HCT116 (cell line): Measurements from ENCODE around the gene GATAD2B. TPM values are rescaled to one million over a fixed set of nuclear protein-coding genes. Genes with fewer than 3 reads are reported as not detected.

Source experiments
- ATAC-seq: fragments of 200-7000 bp; cut with Tn5 transposase; 2 replicates; pipeline ENCODE4 v1.9.1; 2020; ENCODE audit warnings: mild to moderate bottlenecking, moderate library complexity
- BruUV-seq: library from RNA; stranded (reverse); fragments of 400-500 nt; replicated peaks from 2 replicates; lab custom pipeline; 2021; lab: Mats Ljungman, UMichigan
- CTCF ChIA-PET: fragments of 300-600 bp; sonication (Branson Sonifier 250); formaldehyde crosslinking; loops from one replicate; lab custom pipeline; 2021; ENCODE audit warnings: antibody characterized with exemption; lab: Charles Lee
- POLR2A ChIA-PET: fragments of 300-600, 350-600 bp; sonication (Branson Sonifier 250); formaldehyde crosslinking; loops from one replicate; lab custom pipeline; 2021; ENCODE audit warnings: antibody characterized with exemption; lab: Charles Lee
- RAD21 ChIA-PET, 2 experiments: fragments of 300-600 bp; sonication (Branson Sonifier 250); formaldehyde crosslinking; loops; one replicate each; lab custom pipeline; 2023; ENCODE audit warnings: low total read pairs in 2 of 2; ENCODE audit not compliant: uncharacterized antibody in 2 of 2, unreplicated experiment in 2 of 2, low non-redundant PET in 1 of 2; lab: Charles Lee
- DNase-seq: peaks from one replicate; pipeline ENCODE4 v3.0.0-alpha.2; 2010; ENCODE audit warnings: low read depth, low spot score
- H2AFZ ChIP-seq: fragments of 200-600 bp; shearing (Covaris generic), sonication (generic); 2 replicates; pipeline ENCODE4 v1.6.1; 2017; ENCODE audit warnings: low read depth, mixed run types, mixed read lengths, antibody characterized with exemption, low read length; ENCODE audit not compliant: poor library complexity, severe bottlenecking
- H3K27ac ChIP-seq: 2 replicates; pipeline ENCODE4 v1.5.1; 2012; ENCODE audit warnings: low read depth, low read length
- H3K27me3 ChIP-seq: fragments of 200-600 bp; sonication (generic); 2 replicates; pipeline ENCODE4 v1.6.1; 2016; ENCODE audit warnings: mixed run types, low read length, mixed read lengths; ENCODE audit not compliant: insufficient read depth
- H3K36me3 ChIP-seq, 2 experiments: fragments of 200-500 bp in 1 of 2; fragments of 200-600 bp in 1 of 2; sonication (Bioruptor generic) in 1 of 2; sonication (generic) in 1 of 2; 2 replicates each; pipeline versions ENCODE4 v1.5.1 to v1.6.1; 2014 to 2016; ENCODE audit warnings: low read length in 2 of 2, inconsistent platforms in 1 of 2, mixed read lengths in 1 of 2, mixed run types in 1 of 2; ENCODE audit not compliant: insufficient read depth in 2 of 2, control insufficient read depth in 1 of 2
- H3K4me1 ChIP-seq, 2 experiments: fragments of 200-600 bp in 1 of 2; sonication (generic) in 1 of 2; 2 replicates each; pipeline versions ENCODE4 v1.5.1 to v1.6.1; 2012 to 2017; ENCODE audit warnings: low read length in 2 of 2, inconsistent platforms in 1 of 2, mild to moderate bottlenecking in 1 of 2, mixed read lengths in 1 of 2, mixed run types in 1 of 2, moderate library complexity in 1 of 2; ENCODE audit not compliant: insufficient read depth in 2 of 2, control insufficient read depth in 1 of 2
- H3K4me2 ChIP-seq: fragments of 200-600 bp; sonication (generic); 2 replicates; pipeline ENCODE4 v1.6.1; 2017; ENCODE audit warnings: mixed run types, low read length, mixed read lengths
- H3K4me3 ChIP-seq, 2 experiments: fragments of 200-600 bp in 1 of 2; sonication (generic) in 1 of 2; replicated peaks in 1 of 2; 2 replicates each; pipeline ENCODE4 v1.5.1; 2011 to 2016; ENCODE audit warnings: low read length in 2 of 2, control low read depth in 1 of 2, low read depth in 1 of 2, mild to moderate bottlenecking in 1 of 2, mixed read lengths in 1 of 2, mixed run types in 1 of 2
- H3K79me2 ChIP-seq: fragments of 200-600 bp; sonication (generic); 2 replicates; pipeline ENCODE4 v1.6.1; 2017; ENCODE audit warnings: mild to moderate bottlenecking, mixed run types, low read length, moderate library complexity, mixed read lengths; ENCODE audit not compliant: insufficient read depth
- H3K9ac ChIP-seq: fragments of 200-600 bp; sonication (generic); 2 replicates; pipeline ENCODE4 v1.6.1; 2016; ENCODE audit warnings: low read length, mixed read lengths
- H3K9me2 ChIP-seq: fragments of 200-600 bp; sonication (generic), shearing (Covaris generic); 2 replicates; pipeline ENCODE4 v1.6.1; 2017; ENCODE audit warnings: mixed run types, mild to moderate bottlenecking, moderate library complexity; ENCODE audit not compliant: insufficient read depth
- H3K9me3 ChIP-seq, 2 experiments: fragments of 200-500 bp in 1 of 2; fragments of 200-600 bp in 1 of 2; sonication (Bioruptor generic) in 1 of 2; sonication (generic) in 1 of 2; 2 replicates each; pipeline ENCODE4 v1.6.1; 2014 to 2017; ENCODE audit warnings: low read length in 2 of 2, mixed read lengths in 2 of 2, inconsistent platforms in 1 of 2, low read depth in 1 of 2, mild to moderate bottlenecking in 1 of 2, mixed run types in 1 of 2, moderate library complexity in 1 of 2; ENCODE audit not compliant: control insufficient read depth in 1 of 2, insufficient read depth in 1 of 2
- H4K20me1 ChIP-seq: fragments of 200-600 bp; sonication (generic), shearing (Covaris generic); 2 replicates; pipeline ENCODE4 v1.6.1; 2017; ENCODE audit warnings: mixed run types, mild to moderate bottlenecking, moderate library complexity; ENCODE audit not compliant: insufficient read depth
- JUND ChIP-seq: IDR thresholded peaks from 2 replicates; pipeline ENCODE4 v1.6.1; 2012
- POLR2AphosphoS5 ChIP-seq: IDR thresholded peaks from 2 replicates; pipeline ENCODE4 v1.6.1; 2011; ENCODE audit warnings: mild to moderate bottlenecking, low read depth, low read length, moderate library complexity
- RAD21 ChIP-seq: IDR thresholded peaks from 2 replicates; pipeline ENCODE4 v1.6.1; 2012; ENCODE audit warnings: low read depth, mild to moderate bottlenecking
- SIN3A ChIP-seq: IDR thresholded peaks from 2 replicates; pipeline ENCODE4 v1.6.1; 2012; ENCODE audit warnings: low read depth
- SP1 ChIP-seq: IDR thresholded peaks from 2 replicates; pipeline ENCODE4 v1.6.1; 2012; ENCODE audit warnings: low read depth
- TCF7L2 ChIP-seq: IDR thresholded peaks from 2 replicates; pipeline ENCODE4 v1.7.0; 2011; ENCODE audit warnings: borderline replicate concordance, inconsistent platforms; ENCODE audit not compliant: insufficient read depth, insufficient read length; ENCODE audit errors: extremely low read depth
- YY1 ChIP-seq: IDR thresholded peaks from 2 replicates; pipeline ENCODE4 v1.6.1; 2011; ENCODE audit warnings: low read length, low read depth, moderate library complexity, mild to moderate bottlenecking; ENCODE audit not compliant: insufficient replicate concordance; ENCODE audit errors: extremely low read depth
- intact Hi-C: fragments of 100-400 bp; cut with micrococcal nuclease; formaldehyde crosslinking; loops from 2 replicates; pipeline ENCODE4 v1.10.0; 2022
- total RNA-seq: library from RNA; stranded (reverse); gene quantifications from one replicate; pipeline ENCODE4 v1.2.1, GENCODE V29; 2021; ENCODE audit not compliant: unreplicated experiment
- TF ChIP-seq, protein P1 (sequence below): IDR thresholded peaks from 2 replicates; pipeline ENCODE4 v1.6.1; 2011; ENCODE audit warnings: mild to moderate bottlenecking, low read length, moderate library complexity; ENCODE audit not compliant: insufficient replicate concordance; ENCODE audit errors: extremely low read depth
- TF ChIP-seq, protein P2 (sequence below), 3 experiments: fragments of 200-600 bp in 1 of 3; sonication (generic) in 1 of 3; IDR thresholded peaks in 2 of 3; conservative IDR thresholded peaks in 1 of 3; 2 replicates each; pipeline ENCODE4 v1.5.1; 2012 to 2017; ENCODE audit warnings: low read depth in 2 of 3, low read length in 2 of 3, antibody characterized with exemption in 1 of 3, borderline replicate concordance in 1 of 3, control low read depth in 1 of 3, mild to moderate bottlenecking in 1 of 3, mixed read lengths in 1 of 3, mixed run types in 1 of 3, moderate library complexity in 1 of 3; ENCODE audit not compliant: insufficient read depth in 1 of 3
- TF ChIP-seq, protein P3 (sequence below): IDR thresholded peaks from 2 replicates; pipeline ENCODE4 v1.6.1; 2012

Gene GATAD2B
- total RNA-seq, 1 experiment from 2014 or later = 50.2 TPM

DNA sequence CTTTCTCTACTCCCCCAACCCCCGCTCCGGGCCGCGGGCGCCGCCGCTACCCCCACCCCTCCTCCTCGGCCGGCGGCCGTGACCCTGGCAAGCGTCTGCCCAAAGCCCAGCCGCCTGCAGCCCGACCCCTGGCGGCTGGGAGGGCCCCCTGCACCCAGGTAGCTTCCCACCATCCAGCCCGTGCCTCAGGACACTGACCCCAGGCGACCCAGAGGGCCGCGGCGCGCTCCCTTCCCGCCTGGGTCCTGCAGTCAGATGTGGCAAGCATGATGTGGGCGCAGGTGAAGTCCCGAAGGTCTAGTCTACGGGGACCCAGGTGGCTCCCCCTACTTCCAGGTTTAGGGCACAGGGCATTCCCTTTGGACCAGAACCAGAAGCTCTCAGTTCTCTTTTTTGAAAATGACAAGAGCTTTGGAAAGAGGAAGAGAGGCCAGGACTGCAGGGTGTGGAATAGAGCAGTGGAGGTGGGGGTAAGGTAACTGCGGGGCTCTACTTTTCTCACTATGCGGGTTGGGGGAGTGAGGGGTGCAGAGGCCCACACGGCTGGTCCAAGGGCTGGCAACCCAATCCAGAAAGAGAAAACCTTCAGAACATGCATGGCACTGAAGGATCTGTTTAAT, 24.0 kb upstream of the GATAD2B start, which contains the start of gene DENND4B:
Gene DENND4B, minus strand, starts transcription at position 97 of the 620 bp plus-strand sequence. CDS start 2,344 bp downstream, outside the sequence.
- RAD21 ChIA-PET = interaction anchor here in 1 of 2 experiments (0.7 to 1.2 kb wide), 2 partner anchors 24 to 148 kb away, joined by 3 to 4 read pairs; partner anchors contain the start of gene GATAD2B
- Histone ChIP-seq H3K9me3 (no peaks in the 10 kb centered on the region), H3K27ac (peak within 1 kb of the TSS; percentile 98), H4K20me1 (no peaks in the 10 kb centered on the region), H3K4me3 (peak within 1 kb of the TSS; percentile 83 to 91), H3K9me2 (no peaks in the 10 kb centered on the region), H3K9ac (peak within 1 kb of the TSS; percentile 95), H3K27me3 (no peaks in the 10 kb centered on the region), H2AFZ (no peak within 1 kb of the TSS), H3K4me1 (peaks cover 6 to 18% of the 10 kb centered on the region in 2 experiments; a peak in 3 of 4 replicates), H3K4me2 (peak within 1 kb of the TSS; percentile 90), H3K36me3 (peaks cover 18% of the 10 kb centered on the region in 2 experiments; a peak in 3 of 4 replicates), H3K79me2 (peaks cover 24% of the 10 kb centered on the region; the same call in 1 of the 2 replicates)
- CTCF ChIA-PET = interaction anchor here (0.7 to 1.9 kb wide), 14 partner anchors 8 to 149 kb away, joined by 3 to 14 read pairs (median 4); partner anchors contain the start of genes CREB3L4, CRTC2, JTB and RAB13
- no TSS peak for BruUV-seq
- intact Hi-C loops = loop anchor here (1.0 to 2.0 kb wide), 2 partner anchors 40 to 149 kb away; partner anchors contain the start of gene RAB13
- TF ChIP-seq POLR2AphosphoS5 = peak; percentile 51; the same call in 1 of the 2 replicates
- TF ChIP-seq TCF7L2 = peak; percentile 62
- TF ChIP-seq, protein P1, sequence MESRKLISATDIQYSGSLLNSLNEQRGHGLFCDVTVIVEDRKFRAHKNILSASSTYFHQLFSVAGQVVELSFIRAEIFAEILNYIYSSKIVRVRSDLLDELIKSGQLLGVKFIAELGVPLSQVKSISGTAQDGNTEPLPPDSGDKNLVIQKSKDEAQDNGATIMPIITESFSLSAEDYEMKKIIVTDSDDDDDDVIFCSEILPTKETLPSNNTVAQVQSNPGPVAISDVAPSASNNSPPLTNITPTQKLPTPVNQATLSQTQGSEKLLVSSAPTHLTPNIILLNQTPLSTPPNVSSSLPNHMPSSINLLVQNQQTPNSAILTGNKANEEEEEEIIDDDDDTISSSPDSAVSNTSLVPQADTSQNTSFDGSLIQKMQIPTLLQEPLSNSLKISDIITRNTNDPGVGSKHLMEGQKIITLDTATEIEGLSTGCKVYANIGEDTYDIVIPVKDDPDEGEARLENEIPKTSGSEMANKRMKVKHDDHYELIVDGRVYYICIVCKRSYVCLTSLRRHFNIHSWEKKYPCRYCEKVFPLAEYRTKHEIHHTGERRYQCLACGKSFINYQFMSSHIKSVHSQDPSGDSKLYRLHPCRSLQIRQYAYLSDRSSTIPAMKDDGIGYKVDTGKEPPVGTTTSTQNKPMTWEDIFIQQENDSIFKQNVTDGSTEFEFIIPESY = no peak
- TF ChIP-seq, protein P2, sequence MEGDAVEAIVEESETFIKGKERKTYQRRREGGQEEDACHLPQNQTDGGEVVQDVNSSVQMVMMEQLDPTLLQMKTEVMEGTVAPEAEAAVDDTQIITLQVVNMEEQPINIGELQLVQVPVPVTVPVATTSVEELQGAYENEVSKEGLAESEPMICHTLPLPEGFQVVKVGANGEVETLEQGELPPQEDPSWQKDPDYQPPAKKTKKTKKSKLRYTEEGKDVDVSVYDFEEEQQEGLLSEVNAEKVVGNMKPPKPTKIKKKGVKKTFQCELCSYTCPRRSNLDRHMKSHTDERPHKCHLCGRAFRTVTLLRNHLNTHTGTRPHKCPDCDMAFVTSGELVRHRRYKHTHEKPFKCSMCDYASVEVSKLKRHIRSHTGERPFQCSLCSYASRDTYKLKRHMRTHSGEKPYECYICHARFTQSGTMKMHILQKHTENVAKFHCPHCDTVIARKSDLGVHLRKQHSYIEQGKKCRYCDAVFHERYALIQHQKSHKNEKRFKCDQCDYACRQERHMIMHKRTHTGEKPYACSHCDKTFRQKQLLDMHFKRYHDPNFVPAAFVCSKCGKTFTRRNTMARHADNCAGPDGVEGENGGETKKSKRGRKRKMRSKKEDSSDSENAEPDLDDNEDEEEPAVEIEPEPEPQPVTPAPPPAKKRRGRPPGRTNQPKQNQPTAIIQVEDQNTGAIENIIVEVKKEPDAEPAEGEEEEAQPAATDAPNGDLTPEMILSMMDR (IDR thresholded peaks at IDR 0.05 in 2 of 3, conservative IDR thresholded peaks at IDR 0.05 in 1 of 3; ENCODE audit: borderline replicate concordance in 1 of 3, insufficient read depth in 1 of 3, low read depth in 2 of 3, low read length in 2 of 3) = peak; percentile 69 to 95 (median 81)
- no peak for TF ChIP-seq SIN3A
- TF ChIP-seq JUND = no peak
- TF ChIP-seq, protein P3, sequence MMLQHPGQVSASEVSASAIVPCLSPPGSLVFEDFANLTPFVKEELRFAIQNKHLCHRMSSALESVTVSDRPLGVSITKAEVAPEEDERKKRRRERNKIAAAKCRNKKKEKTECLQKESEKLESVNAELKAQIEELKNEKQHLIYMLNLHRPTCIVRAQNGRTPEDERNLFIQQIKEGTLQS = no peak
- TF ChIP-seq RAD21 = peak; percentile 53
- TF ChIP-seq SP1 = no peak
- peak; percentile 55 for TF ChIP-seq YY1
- DNase-seq = no peak
- peak; percentile 89 for ATAC-seq
- POLR2A ChIA-PET = interaction anchor here (0.9 to 2.4 kb wide), 4 partner anchors 16 to 24 kb away, joined by 3 to 8 read pairs (median 5); partner anchors contain the start of genes CREB3L4 and GATAD2B
